ENCODE data around the gene TP63. TPM values are rescaled to one million over a fixed set of nuclear protein-coding genes. Genes with fewer than 3 reads are reported as not detected.

The TP63 gene
- total and polyA plus RNA-seq, 2 donors (not counting 3 experiments of a cell fraction or from before 2014, with no cell fraction given): not detected

GRCh38 chr3:189758186-189758585, 127.0 kb downstream of the TP63 start:
- intact Hi-C loops (cut with micrococcal nuclease) (no loop called here), dilution Hi-C loops (cut with MboI; ENCODE audit: extremely low pct_ligation_motif_present, low sequenced_read_pairs) (no loop called here)
- H3K4me3 ChIP-seq (replicated peaks in 1 of 3; ENCODE audit: insufficient read depth in 1 of 3, low read depth in 1 of 3, low read length in 3 of 3): no peak overlapping the region
- no peaks in the 10 kb centered on the region for H4K20me1 ChIP-seq (replicated peaks; ENCODE audit: control insufficient read depth, extremely low read depth, insufficient read depth, low read length)
- DNase-seq (ENCODE audit: low read depth, low spot score): no peak
- no peaks in the 10 kb centered on the region for H3K9me3 ChIP-seq (replicated peaks; ENCODE audit: control insufficient read depth, insufficient read depth, low read length)
- ChIA-PET CTCF (no interaction called here), POLR2A (no interaction called here)
- H2AFZ ChIP-seq (ENCODE audit: low read depth, low read length): no peak overlapping the region
- no TSS peak for BruUV-seq (replicated peaks)
- H3K79me2 ChIP-seq (ENCODE audit: control insufficient read depth, insufficient read depth, low read length): no peaks in the 10 kb centered on the region
- no peaks in the 10 kb centered on the region for H3K36me3 ChIP-seq (ENCODE audit: control insufficient read depth in 2 of 2, extremely low read depth in 1 of 2, insufficient read depth in 2 of 2, low read length in 2 of 2)
- FAIRE-seq: no peak
- no peak overlapping the region for H3K4me2 ChIP-seq (ENCODE audit: insufficient read depth, low read length)
- no peaks in the 10 kb centered on the region for H3K9me1 ChIP-seq (replicated peaks; ENCODE audit: control insufficient read depth, extremely low read depth, insufficient read depth, low read length)
- no peaks in the 10 kb centered on the region for H3K4me1 ChIP-seq (ENCODE audit: control insufficient read depth, extremely low read depth, insufficient read depth, low read length)
- H3K27me3 ChIP-seq (ENCODE audit: control insufficient read depth in 2 of 2, insufficient read depth in 2 of 2, low read length in 2 of 2): no peaks in the 10 kb centered on the region
- no peak overlapping the region for H3K9ac ChIP-seq (replicated peaks; ENCODE audit: extremely low read depth, insufficient read depth, low read length)
- no peak overlapping the region for H3K27ac ChIP-seq (ENCODE audit: insufficient read depth, low read depth, low read length)
- TF ChIP-seq GATA2 (IDR thresholded peaks at IDR 0.05; ENCODE audit: insufficient read depth, insufficient read length, low read depth, low read length): no peak
- TF ChIP-seq MYC (IDR thresholded peaks at IDR 0.05; ENCODE audit: low read depth, low read length): no peak
- TF ChIP-seq FOS (IDR thresholded peaks at IDR 0.05; ENCODE audit: borderline replicate concordance, insufficient read depth, low read length): no peak
- TF ChIP-seq POLR2AphosphoS5 (IDR thresholded peaks at IDR 0.05; ENCODE audit: insufficient read depth, low read depth, low read length): no peak
- no peak for TF ChIP-seq CTCF (IDR thresholded peaks at IDR 0.05; ENCODE audit: extremely low read depth in 1 of 2, insufficient read depth in 1 of 2, low read depth in 1 of 2, low read length in 2 of 2)
- TF ChIP-seq MAX (IDR thresholded peaks at IDR 0.05; ENCODE audit: insufficient read depth, insufficient read length): no peak
- TF ChIP-seq JUN (IDR thresholded peaks at IDR 0.05; ENCODE audit: borderline replicate concordance, insufficient read depth, insufficient read length, low read depth): no peak
- no peak for TF ChIP-seq EZH2 (IDR thresholded peaks at IDR 0.05; ENCODE audit: borderline replicate concordance, low read depth, low read length, severe bottlenecking)

Data from endothelial cell of umbilical vein (primary cell).